SU-DHL-6 (cell line): ENCODE results near the gene TIMM8A.

Experiments
- CTCF ChIP-seq: fragments of 200-600 bp; sonication (generic); IDR thresholded peaks from one replicate; pipeline ENCODE4 v1.5.1; 2017; ENCODE audit warnings: antibody characterized with exemption, mild to moderate bottlenecking, low read length, moderate library complexity; ENCODE audit not compliant: insufficient read depth, poor library complexity, severe bottlenecking
- EZH2phosphoT487 ChIP-seq: fragments of 200-600 bp; sonication (generic), shearing (Covaris generic); conservative IDR thresholded peaks from 2 replicates; pipeline ENCODE4 v1.6.1; 2018; ENCODE audit warnings: mild to moderate bottlenecking, antibody characterized with exemption, low read length, moderate library complexity, mixed read lengths

GRCh38 chrX:101365301-101365795, 16.8 kb upstream of the TIMM8A start:
- TF ChIP-seq CTCF (no peak), EZH2phosphoT487 (no peak)
